ENCODE results near the gene DCC. TPM values are rescaled to one million over a fixed set of nuclear protein-coding genes. Genes with fewer than 3 reads are reported as not detected.

Gene DCC
- total RNA-seq, 3 donors from 2014 or later = under 0.01 to 1.6 (median 0.15) TPM

GRCh38 chr18:52588931-52589330 is 248.9 kb downstream of the DCC start:
- TF ChIP-seq CTCF (IDR thresholded peaks at IDR 0.05) = no peak
- no peak for TF ChIP-seq POLR2A (IDR thresholded peaks at IDR 0.05)
- TF ChIP-seq POLR2AphosphoS5 (IDR thresholded peaks at IDR 0.05) = no peak
- DNase-seq (ENCODE audit: low spot score in 2 of 2) = no peak
- H3K4me3 ChIP-seq = no peak overlapping the region
- H3K36me3 ChIP-seq = no peaks in the 10 kb centered on the region
- intact Hi-C loops (cut with DNase I; ENCODE audit: low total_unique reads) = no loop called here
- no peaks in the 10 kb centered on the region for H3K27me3 ChIP-seq
- H3K27ac ChIP-seq = no peak overlapping the region
- no peaks in the 10 kb centered on the region for H3K9me3 ChIP-seq
- no peaks in the 10 kb centered on the region for H3K4me1 ChIP-seq

GRCh38 chr18:52596748-52597435 is 256.9 kb downstream of the DCC start:
- Histone ChIP-seq H3K9me3 (no peaks in the 10 kb centered on the region), H3K4me3 (no peak overlapping the region), H3K4me1 (no peaks in the 10 kb centered on the region), H3K27ac (no peak overlapping the region), H3K36me3 (no peaks in the 10 kb centered on the region), H3K27me3 (no peaks in the 10 kb centered on the region)
- no peak for TF ChIP-seq POLR2A (IDR thresholded peaks at IDR 0.05)
- no peak for TF ChIP-seq POLR2AphosphoS5 (IDR thresholded peaks at IDR 0.05)
- no peak for TF ChIP-seq CTCF (IDR thresholded peaks at IDR 0.05)
- intact Hi-C loops (cut with DNase I; ENCODE audit: low total_unique reads) = no loop called here
- DNase-seq (ENCODE audit: low spot score in 2 of 2) = no peak

GRCh38 chr18:52598921-52599320 is 258.9 kb downstream of the DCC start:
- Histone ChIP-seq H3K4me1 (no peaks in the 10 kb centered on the region), H3K36me3 (no peaks in the 10 kb centered on the region), H3K4me3 (no peak overlapping the region), H3K9me3 (no peaks in the 10 kb centered on the region), H3K27me3 (no peaks in the 10 kb centered on the region), H3K27ac (no peak overlapping the region)
- intact Hi-C loops (cut with DNase I; ENCODE audit: low total_unique reads) = no loop called here
- no peak for DNase-seq (ENCODE audit: low spot score in 2 of 2)
- TF ChIP-seq POLR2AphosphoS5 (IDR thresholded peaks at IDR 0.05) (no peak), POLR2A (IDR thresholded peaks at IDR 0.05) (no peak), CTCF (IDR thresholded peaks at IDR 0.05) (no peak)

- intact Hi-C loops (cut with DNase I; ENCODE audit: low total_unique reads) = no loop called here
Measured at GRCh38 chr18:52602820-52603219, 262.8 kb downstream of the DCC start.

GRCh38 chr18:52605345-52605744 is 265.3 kb downstream of the DCC start:
- H3K36me3 ChIP-seq = no peaks in the 10 kb centered on the region
- TF ChIP-seq POLR2AphosphoS5 (IDR thresholded peaks at IDR 0.05) (no peak), POLR2A (IDR thresholded peaks at IDR 0.05) (no peak), CTCF (IDR thresholded peaks at IDR 0.05) (no peak)
- H3K27ac ChIP-seq = no peak overlapping the region
- no peak for DNase-seq (ENCODE audit: low spot score in 2 of 2)
- no peak overlapping the region for H3K4me3 ChIP-seq
- H3K4me1 ChIP-seq = no peaks in the 10 kb centered on the region
- H3K27me3 ChIP-seq = no peaks in the 10 kb centered on the region
- intact Hi-C loops (cut with DNase I; ENCODE audit: low total_unique reads) = no loop called here
- H3K9me3 ChIP-seq = no peaks in the 10 kb centered on the region

More at GRCh38 chr18:52602820-52603219, 262.8 kb downstream of the DCC start:
- H3K36me3 ChIP-seq = no peaks in the 10 kb centered on the region
- no peak overlapping the region for H3K4me3 ChIP-seq
- no peak for DNase-seq (ENCODE audit: low spot score in 2 of 2)
- H3K27ac ChIP-seq = no peak overlapping the region
- no peak for TF ChIP-seq CTCF (IDR thresholded peaks at IDR 0.05)
- no peaks in the 10 kb centered on the region for H3K9me3 ChIP-seq
- no peaks in the 10 kb centered on the region for H3K27me3 ChIP-seq
- H3K4me1 ChIP-seq = no peaks in the 10 kb centered on the region
